ENCODE measurements around the gene FAM90A26.
"Not testable (repeated sequence)": the region's sequence is repeated elsewhere in the genome, so short reads cannot be mapped to it uniquely, and the experiment has no call there.

The FAM90A26 gene, protein sequence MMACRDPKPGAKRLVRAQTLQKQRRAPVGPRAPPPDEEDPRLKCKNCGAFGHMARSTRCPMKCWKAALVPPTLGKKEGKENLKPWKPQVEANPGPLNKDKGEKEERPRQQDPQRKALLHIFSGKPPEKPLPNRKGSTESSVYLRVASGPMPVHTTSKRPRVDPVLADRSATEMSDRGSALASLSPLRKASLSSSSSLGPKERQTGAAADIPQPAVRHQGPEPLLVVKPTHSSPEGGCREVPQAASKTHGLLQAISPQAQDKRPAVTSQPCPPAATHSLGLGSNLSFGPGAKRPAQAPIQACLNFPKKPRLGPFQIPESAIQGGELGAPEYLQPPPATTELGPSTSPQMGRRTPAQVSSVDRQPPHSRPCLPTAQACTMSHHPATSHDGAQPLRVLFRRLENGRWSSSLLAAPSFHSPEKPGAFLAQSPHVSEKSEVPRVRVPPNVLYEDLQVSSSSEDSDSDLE

DNA sequence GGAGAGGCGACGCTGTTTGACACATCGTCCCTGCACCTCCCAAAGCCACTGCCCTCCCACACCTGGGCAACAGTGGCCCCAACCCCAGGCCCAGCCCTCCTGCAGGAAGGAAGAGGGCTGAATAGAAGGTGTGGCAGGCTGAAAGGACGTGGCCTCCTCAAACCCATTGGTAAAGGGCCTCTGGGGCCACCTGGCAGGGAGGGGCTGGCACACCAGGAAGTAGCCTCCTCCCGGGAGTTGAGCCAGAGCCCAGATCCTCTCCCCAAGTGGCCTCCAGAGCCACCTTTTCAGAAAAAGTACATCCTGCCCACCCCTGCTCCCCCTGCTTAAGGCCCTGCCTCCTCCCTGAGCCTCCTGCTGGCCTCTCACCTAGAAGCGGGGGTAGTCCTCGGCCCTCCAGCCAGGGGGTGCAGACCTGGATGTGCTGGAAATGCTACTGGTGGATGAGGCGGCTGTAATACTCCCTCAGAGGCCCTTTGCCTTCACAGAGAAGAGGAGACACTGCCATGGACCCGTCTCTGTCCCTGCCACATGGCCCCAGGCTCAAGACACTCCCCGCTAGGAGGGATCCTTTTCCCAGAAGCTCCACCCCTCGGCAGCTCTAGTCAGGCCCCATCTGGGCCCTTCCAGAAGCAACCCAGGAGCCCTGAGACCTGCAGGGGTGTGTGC lies at the start of gene FAM90A26:
Gene FAM90A26, plus strand, starts transcription at position 619 of the 669 bp plus-strand sequence. CDS start 2,764 bp downstream, outside the sequence.
- not testable (repeated sequence) for DNase-seq

DNA sequence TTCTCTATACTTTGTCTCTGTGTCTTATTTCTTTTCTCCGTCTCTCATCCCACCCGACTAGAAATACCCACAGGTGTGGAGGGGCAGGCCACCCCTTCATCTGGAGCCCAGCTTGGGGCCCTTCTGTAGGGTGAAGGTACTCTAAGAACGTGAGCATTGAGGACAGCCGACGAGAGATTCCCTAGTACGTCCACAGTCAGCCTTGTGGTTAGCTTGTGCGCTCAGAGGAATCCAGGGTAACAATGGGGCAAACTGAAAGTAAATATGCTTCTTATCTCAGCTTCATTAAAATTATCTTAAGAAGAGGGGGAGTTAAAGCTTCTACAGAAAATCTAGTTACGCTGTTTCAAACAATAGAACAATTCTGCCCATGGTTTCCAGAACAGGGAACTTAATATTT lies 47.5 kb upstream of the FAM90A26 start:
- not testable (repeated sequence) for DNase-seq

DNA sequence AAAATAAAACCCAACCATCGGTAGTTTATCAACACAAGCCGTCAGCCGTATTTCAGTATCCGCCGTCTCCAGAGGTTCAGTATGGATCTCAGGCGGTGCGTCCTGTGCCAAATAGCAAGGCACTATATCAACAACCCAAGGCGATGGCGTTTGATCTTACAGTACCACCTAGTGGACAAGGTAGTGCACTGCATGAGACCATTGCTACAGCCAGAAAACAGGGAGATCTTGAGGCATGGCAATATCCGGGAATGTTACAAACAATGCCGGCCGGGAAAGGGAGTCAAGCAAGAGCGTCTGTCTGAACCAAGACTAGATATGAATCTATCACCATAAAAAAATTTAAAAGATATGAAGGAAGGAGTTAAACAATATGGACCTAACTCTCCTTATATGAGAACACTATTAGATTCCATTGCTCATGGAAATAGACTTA lies 46.6 kb upstream of the FAM90A26 start:
- not testable (repeated sequence) for DNase-seq

DNA sequence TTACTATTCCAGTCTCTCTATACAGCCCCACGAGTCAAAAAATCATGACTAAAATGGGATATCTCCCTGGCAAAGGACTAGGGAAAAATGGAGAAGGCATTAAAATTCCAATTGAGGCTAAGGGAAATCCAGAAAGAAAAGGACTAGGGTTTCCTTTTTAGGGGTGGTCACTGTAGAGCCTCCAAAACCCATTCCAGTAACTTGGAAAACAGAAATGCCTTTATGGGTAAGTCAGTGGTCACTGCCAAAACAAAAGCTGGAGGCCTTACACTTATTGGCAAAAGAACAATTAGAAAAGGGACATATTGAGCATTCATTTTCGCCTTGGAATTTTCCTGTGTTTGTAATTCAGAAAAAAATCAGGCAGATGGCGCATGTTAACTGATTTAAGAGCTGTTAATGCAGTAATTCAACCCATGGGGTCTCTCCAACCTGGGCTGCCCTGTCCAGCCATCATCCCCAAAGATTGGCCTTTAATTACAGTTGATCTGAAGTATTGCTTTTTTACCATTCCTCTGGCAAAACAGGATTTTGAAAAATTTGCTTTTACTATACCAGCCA lies 44.5 kb upstream of the FAM90A26 start:
- not testable (repeated sequence) for DNase-seq

DNA sequence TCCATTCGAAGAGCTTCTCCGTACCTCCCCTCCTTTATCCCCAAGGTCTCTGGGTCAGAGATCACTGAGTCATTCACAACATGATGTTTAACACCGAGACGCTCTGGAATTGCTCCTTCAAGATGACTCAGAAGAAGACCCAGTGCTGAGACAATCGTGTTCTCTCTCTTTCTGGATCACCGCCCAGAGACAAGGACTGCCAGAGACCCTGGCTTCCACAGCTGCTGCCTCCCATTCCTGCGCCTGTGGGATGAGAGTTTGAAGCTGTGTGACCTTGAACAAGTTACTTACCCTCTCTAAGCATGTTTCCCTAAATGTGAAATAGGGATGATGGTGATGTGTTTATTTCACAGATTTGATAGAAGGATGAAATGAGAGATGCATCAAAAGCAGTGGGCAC lies 38.8 kb upstream of the FAM90A26 start:
- DNase-seq, result not testable (repeated sequence)

DNA sequence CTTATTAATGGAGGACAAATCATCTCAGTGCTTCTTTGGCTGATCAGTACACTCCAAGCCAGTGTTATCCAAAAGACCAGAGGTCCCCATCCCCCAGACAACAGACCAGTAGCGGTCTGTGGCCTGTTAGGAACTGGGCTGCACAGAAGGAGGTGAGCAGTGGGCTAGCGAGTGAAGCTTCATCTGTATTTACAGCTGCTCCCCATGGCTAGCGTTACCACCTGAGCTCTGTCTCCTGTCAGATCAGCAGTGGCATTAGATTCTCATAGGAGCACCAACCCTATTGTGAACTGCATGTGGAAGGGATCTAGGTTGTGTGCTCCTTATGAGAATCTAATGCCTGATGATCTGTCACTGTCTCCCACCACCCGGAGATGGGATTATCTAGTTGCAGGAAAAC lies 37.4 kb upstream of the FAM90A26 start:
- DNase-seq, result not testable (repeated sequence)

DNA sequence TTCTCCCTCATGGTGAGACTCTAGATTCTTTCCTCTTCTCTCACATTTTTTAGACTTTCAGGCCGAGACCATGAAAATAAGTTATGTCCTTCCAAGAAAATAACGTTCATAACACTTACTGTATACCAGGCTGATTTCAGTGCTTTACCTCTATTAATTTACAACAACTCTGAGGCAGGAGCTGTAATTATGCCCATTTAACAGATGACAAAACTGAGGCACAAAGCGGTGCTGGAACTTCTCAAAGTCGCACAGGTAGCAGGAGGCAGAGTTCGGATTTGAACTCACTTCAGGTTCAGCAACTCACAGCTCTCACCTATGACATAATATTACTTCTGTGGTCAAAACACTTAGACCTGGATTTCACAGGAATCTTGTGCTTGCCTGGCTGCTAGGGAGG lies 36.2 kb upstream of the FAM90A26 start:
- DNase-seq, result not testable (repeated sequence)

DNA sequence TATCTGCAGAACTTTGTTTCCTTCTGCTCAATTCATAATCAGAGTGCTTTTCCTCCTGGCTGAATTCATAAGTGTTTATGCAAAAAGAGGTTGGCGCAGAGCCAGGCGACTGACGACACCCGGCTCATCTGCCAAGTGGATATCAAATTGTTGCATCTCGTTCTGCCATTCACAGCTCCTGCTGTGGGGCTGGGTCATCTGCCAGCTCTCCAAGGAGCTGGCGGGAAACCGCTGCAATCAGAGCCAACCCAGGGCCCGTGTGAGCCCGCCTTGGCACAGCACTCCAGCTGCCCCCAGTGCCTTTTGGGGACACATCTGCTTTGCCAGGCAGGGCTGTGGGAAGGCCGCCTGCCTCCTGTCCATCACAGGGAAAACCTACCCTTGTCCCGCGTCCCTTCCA lies 35.7 kb upstream of the FAM90A26 start:
- DNase-seq, result not testable (repeated sequence)

DNA sequence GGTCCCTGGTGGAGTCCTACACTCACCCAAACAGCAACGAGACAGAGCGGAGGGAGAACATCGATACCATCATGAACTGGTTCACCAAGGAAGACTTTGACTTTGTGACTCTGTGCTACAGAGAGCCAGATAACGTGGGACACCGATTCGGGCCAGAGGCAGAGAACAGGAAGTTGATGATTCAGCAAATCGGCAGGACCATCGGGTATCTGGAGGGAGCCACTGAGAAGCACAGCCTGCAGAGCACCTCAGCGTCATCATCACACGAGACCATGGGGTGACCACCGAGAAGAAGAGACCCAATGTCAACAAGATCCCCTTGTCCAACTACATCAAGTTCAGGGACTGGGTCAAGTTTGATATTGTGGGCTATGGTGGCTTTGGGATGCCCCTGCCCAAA lies 29.2 kb upstream of the FAM90A26 start:
- not testable (repeated sequence) for DNase-seq

DNA sequence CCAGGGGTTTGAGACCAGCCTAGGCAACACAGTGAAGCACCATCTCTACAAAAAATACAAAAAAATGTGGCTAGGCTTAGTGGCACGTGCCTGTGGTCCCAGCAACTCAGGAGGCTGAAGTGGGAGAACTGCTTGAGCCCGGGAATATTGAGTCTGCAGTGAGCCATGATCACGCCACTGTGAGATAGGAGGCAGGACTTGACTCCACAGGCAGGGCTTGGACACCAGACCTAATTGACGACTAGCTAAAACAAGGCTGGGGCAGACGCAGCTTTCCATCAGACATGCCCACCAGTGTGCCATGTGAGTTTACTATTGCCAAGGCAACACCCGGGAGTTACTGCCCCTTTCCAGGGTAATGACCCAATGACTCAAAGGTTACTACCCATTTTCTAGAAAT lies 27.4 kb upstream of the FAM90A26 start:
- not testable (repeated sequence) for DNase-seq

DNA sequence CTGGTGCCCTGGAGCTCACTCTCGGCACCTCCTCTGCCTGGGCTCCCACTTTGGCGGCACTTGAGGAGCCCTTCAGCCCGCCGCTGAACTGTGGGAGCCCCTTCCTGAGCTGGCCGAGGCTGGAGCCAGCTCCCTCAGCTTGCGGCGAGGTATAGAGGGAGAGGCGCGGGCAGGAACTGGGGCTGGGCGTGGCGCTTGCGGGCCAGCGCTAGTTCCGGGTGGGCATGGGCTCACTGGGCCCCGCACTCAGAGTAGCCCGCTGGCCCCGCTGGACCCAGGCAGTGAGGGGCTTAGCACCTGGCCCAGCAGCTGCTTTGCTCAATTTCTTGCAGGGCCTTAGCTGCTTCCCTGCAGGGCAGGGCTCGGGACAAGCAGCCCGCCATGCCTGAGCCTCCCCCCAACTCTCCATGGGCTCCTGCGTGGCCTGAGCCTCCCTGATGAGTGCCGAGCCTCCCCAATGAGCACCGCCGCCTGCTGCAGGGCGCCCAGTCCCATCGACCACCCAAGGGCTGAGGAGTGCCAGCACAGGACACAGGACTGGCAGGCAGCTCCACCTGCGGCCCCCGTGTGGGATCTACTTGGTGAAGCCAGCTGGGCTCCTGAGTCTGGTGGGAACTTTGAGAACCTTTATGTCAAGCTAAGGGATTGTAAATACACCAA lies 26.7 kb upstream of the FAM90A26 start:
- no peak for DNase-seq

DNA sequence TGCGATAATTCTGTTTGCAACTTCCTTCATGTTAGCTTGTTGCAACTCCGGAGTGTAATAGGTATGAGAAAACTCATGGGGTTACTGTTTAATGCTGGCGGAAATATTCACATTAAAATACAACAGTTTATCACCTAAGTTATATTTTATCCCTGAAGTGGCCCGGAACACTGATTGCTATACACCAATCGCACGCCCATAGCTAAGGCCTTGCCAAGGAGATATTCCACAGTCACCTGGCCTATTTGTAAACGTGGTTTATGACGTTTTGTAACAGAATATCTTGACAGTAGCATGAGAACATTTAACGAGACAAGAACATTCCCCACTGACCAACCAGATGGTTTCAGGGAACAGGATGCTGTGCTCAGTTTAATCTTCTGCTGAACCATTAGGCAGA lies 23.2 kb upstream of the FAM90A26 start:
- no peak for DNase-seq

DNA sequence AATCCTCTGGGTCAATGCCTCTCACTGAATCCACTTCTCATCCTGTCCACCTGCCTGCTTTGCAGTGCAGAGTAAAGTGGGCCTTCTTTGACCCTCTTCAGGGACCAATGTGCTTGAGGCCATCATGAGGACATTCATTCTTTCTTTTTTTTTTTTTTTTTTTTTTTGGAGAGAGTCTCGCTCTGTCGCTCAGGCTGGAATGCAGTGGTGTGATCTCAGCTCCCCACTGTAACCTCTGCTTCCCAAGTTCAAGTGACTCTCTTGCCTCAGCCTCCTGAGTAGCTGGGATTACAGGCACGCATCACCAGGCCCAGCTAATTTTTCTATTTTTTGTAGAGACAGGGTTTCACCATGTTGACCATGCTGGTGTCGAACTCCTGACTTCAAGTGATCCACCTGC lies 22.8 kb upstream of the FAM90A26 start:
- not testable (repeated sequence) for DNase-seq

DNA sequence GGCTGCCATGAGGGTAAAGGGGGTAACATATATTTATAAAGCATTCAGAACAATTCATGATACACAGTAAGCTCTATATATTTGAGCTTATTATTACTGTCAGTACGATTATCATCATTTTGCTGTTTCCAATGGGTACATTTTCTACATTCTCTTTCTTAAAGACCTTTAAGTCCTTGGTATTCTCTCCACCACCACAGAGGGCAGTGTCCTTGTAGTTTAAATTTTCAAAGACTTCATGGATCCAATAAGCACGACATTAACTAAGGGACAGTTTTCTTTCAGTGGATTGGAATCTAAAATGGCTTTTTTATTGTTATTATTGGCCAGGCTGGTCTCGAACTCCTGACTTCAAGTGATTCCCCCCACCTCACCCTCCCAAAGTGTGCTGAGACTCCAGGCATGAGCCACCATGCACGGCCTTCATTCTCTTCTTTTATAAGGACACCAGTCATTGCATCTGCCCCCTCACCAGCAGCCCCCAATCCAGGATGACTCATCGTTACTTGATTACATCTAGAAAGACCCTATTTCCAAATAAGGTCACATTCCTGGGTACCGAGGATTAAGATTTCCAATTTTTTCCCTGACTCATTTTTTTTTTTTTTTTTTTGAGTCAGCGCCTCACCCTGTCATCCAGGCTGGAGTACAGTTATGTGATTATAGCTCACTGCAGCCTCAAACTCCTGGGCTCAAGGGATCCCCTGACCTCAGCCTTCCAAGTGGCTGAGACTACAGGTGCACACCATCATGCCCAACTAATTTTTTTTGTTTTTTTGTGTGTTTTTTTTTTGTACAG lies 21.4 kb upstream of the FAM90A26 start:
- not testable (repeated sequence) for DNase-seq

DNA sequence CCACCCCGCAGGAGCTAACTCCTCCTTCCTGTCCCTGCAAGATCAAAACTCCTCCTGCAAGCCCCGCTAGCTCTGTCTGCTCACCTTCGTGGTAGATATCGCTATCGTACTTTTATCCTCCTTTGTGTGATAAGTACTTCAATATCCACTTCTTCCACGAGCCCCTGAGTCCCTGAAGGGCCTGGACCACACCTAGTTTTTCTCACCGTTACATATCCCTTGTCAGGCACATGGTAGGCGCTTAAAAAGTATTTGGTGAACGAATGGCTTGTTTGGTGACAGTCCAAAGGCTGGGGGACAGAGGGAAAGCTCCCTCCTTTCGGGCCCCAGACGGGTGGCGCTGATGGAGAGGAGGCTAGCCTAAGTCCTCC lies 18.4 kb upstream of the FAM90A26 start:
- DNase-seq, result not testable (repeated sequence)

DNA sequence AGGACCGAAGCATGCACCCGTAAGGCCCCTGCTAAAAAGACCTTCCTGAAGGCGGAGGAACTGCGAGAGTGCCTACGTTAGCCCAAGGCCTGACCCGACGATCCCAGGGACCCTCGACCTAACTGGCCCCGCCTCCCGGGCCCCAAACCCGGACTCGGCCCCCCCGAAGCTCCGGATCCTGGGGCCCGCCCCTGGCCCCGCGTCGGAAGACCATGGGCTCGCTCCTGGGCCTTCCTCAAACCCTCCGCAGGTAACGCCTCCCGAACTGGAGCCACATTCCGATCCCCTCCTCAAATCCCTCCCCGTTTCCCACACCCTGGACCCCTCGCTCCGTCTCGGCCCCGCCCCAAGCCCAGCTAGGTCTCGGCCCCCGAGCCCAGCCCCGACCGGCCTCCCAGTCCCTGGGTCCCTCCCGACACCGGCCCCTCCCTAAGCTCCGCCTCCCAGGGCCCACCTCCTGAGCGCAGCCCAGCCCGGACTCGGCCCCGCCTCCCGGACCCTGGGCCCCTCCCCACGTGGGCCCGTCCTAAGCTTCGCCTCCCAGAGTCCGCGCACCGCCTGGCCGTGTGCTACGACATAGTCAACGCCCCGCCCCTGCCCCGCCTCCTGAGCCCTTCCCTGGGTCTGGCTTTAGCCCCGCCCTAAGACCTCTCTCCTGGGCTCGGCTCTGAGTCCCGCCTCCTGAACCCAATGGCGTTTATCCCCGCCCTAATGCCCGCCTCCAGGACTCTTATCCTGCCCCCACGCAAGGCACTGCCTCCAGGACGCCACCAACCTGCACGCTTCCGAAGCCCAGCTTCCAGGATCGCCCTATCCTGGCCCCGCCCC lies 17.8 kb upstream of the FAM90A26 start:
- not testable (repeated sequence) for DNase-seq

DNA sequence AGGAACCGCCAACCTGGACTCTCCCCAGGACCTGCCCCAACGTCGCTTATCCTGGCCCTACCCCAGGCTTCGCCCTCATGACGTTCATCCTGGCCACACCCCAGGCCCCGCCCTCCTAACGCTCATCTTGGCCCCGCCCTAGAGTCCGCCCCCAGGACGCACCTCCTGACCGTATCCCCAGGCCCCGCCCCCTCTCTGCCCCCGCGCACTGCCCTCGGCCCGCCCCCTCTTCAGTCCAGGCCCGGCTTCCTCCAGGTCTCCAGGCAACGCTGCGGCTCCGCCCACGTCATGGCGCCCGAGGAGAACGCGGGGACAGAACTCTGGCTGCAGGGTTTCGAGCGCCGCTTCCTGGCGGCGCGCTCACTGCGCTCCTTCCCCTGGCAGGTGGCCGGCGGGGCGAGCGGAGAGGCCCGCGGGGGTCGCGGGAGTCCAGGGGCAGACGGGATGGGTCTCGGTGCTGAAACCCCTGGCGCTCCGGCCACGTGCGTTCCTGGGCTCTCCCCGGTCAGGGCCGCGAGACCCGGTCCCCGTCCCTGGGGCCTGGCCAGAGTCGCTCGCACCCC lies 17.1 kb upstream of the FAM90A26 start:
- DNase-seq, result not testable (repeated sequence)

DNA sequence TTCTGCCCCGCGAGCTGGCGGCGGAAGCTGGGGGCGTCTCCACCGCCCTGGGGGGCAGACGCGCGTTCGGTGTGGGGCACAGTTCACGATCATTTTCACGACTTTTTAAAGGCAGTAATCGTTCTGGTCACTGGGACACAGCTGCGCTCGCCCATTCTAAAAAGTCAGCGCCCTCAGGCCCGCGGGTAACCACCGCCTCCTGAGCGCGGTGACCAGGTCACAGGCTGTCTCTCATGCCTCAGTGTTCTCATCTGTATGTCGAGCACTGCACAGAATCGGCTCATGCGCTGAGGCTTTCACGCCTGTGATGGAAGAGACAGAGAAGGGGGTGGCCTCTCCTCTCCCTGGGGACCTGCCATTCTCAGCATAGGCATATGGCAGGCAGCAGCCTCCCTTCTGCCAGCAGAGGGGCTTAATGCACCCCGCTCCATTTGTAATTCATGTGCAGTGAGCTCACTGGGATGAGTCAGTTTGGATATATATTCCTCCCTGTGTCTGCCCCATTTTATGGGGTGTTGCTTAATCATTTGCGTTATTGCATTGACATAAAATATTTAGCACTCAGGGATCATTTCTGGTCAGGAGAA lies 16.5 kb upstream of the FAM90A26 start:
- not testable (repeated sequence) for DNase-seq

DNA sequence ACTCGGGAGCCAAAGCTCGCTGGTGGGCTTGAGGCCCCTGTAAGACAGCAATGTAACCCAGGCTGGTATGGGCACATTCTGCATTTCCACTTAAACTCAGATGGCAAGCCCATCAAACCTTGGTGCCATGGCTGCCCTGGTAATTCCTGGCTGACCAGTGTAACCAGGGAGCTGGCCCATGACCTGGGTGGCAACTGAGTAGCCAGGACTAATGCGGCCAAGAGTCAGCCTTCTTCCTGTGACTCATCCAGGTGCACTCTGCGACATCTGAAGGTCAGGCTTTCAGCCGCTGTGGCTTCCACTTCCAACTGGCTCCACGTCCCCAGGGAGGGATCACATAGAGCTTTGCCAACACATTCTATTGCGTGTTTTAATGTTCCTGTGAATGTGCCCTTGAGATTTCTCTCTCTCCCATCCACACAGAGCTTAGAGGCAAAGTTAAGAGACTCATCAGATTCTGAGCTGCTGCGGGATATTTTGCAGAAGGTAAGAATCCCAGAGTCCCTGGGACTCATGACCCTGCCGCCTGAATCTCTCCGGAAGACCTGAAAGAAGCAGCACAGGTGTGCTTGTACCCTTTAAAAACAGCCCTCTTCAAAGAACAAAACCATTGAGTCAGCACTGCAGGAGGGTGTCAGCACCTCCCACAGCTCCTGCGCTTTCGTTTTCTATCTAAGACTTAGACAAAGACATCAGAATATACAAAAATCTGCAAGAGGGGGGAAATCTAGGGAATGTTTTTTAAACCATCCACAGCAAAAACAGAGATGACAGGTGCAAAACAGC lies 14.9 kb upstream of the FAM90A26 start:
- not testable (repeated sequence) for DNase-seq

DNA sequence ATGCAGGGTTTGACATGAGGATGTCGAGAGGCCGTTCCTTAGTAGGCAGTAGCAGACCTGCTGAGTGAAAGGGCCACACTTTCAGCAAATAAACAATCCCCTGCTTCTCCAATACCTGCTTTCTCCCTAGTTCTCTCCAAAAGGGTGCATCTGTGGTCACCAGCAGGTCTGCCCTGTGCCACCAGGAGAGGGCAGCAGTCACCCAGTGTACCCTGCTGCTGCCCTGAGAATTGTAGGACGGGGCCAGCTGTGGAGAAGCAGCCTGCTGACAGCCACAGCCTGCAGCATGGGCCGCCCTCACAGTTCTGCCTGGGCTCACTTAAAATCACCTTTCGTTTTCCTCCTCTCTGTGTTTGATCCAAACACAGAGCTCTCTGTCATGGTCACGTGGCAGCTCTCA lies 11.8 kb upstream of the FAM90A26 start:
- DNase-seq, result not testable (repeated sequence)

All from NCI-H187 treated with DMSO at 0.1 percent for 48 hours (cell line).